Neural cell (in vitro differentiated cells): ENCODE results near the gene SYCN. TPM values are rescaled to one million over a fixed set of nuclear protein-coding genes. Genes with fewer than 3 reads are reported as not detected.

Experiments
- H2AFZ ChIP-seq: fragments of 200-600, 300-800 bp; sonication (generic), shearing (Covaris generic); 2 replicates; pipeline ENCODE4 v1.6.0; 2014; ENCODE audit warnings: low read depth, mild to moderate bottlenecking, antibody characterized with exemption, low read length, moderate library complexity
- H3F3A ChIP-seq: fragments of 200-600 bp; shearing (Covaris generic); 2 replicates; pipeline ENCODE4 v1.6.1; 2016; ENCODE audit warnings: mild to moderate bottlenecking, moderate library complexity, mixed read lengths, antibody characterized with exemption, low read length; ENCODE audit not compliant: insufficient read depth, poor library complexity, severe bottlenecking
- H3K27ac ChIP-seq: fragments of 200-600, 300-800 bp; sonication (generic), shearing (Covaris generic); 2 replicates; pipeline ENCODE4 v1.5.1; 2014; ENCODE audit warnings: mild to moderate bottlenecking, low read length, moderate library complexity
- H3K27me3 ChIP-seq: fragments of 300-800, 200-600 bp; sonication (generic), shearing (Covaris generic); 2 replicates; pipeline ENCODE4 v1.6.0; 2014; ENCODE audit warnings: mild to moderate bottlenecking, low read depth, low read length, moderate library complexity; ENCODE audit not compliant: insufficient read depth
- H3K36me3 ChIP-seq: fragments of 300-800, 200-600 bp; sonication (generic), shearing (Covaris generic); 2 replicates; pipeline ENCODE4 v1.5.1; 2014; ENCODE audit warnings: mild to moderate bottlenecking, antibody characterized with exemption, low read length, moderate library complexity; ENCODE audit not compliant: insufficient read depth
- H3K4me2 ChIP-seq: fragments of 300-800, 200-600 bp; sonication (generic), shearing (Covaris generic); 2 replicates; pipeline ENCODE4 v1.6.0; 2014; ENCODE audit warnings: mild to moderate bottlenecking, low read length
- H3K4me3 ChIP-seq: fragments of 300-800, 200-600 bp; sonication (generic), shearing (Covaris generic); 2 replicates; pipeline ENCODE4 v1.5.1; 2014; ENCODE audit warnings: mild to moderate bottlenecking, low read length, moderate library complexity
- H3K79me2 ChIP-seq: fragments of 200-600 bp; shearing (Covaris generic); replicated peaks from 2 replicates; pipeline ENCODE4 v1.6.0; 2014; ENCODE audit warnings: mild to moderate bottlenecking, low read length, moderate library complexity; ENCODE audit not compliant: insufficient read depth
- H3K9ac ChIP-seq: fragments of 300-800, 200-600 bp; sonication (generic), shearing (Covaris generic); 2 replicates; pipeline ENCODE4 v1.6.1; 2016; ENCODE audit warnings: mild to moderate bottlenecking, low read length, mixed read lengths
- H3K9me2 ChIP-seq: fragments of 200-600 bp; shearing (Covaris generic); 2 replicates; pipeline ENCODE4 v1.6.1; 2016; ENCODE audit warnings: mild to moderate bottlenecking, low read length, mixed read lengths; ENCODE audit not compliant: insufficient read depth
- H3K9me3 ChIP-seq: fragments of 200-600, 300-800 bp; sonication (generic), shearing (Covaris generic); 2 replicates; pipeline ENCODE4 v1.6.1; 2016; ENCODE audit warnings: mild to moderate bottlenecking, mixed run types, low read length, moderate library complexity, mixed read lengths
- H4K20me1 ChIP-seq: fragments of 200-600 bp; shearing (Covaris generic); 2 replicates; pipeline ENCODE4 v1.6.1; 2016; ENCODE audit warnings: mild to moderate bottlenecking, mixed run types; ENCODE audit not compliant: insufficient read depth
- EP300 ChIP-seq: fragments of 450-650 bp; conservative IDR thresholded peaks from 2 replicates; pipeline ENCODE4 v1.6.1; 2014; ENCODE audit warnings: antibody characterized with exemption, mild to moderate bottlenecking, moderate library complexity; ENCODE audit not compliant: poor library complexity, severe bottlenecking
- EZH2 ChIP-seq: fragments of 200-600, 300-800 bp; shearing (Covaris generic), sonication (generic); IDR thresholded peaks from 2 replicates; pipeline ENCODE4 v1.6.1; 2014; ENCODE audit warnings: antibody characterized with exemption, low read length, borderline replicate concordance, mild to moderate bottlenecking; ENCODE audit not compliant: insufficient read depth, poor library complexity, severe bottlenecking
- MXI1 ChIP-seq: fragments of 450-650 bp; conservative IDR thresholded peaks from 2 replicates; pipeline ENCODE4 v1.6.1; 2014; ENCODE audit warnings: antibody characterized with exemption, mild to moderate bottlenecking; ENCODE audit not compliant: poor library complexity, severe bottlenecking
- POLR2AphosphoS5 ChIP-seq: IDR thresholded peaks from 2 replicates; pipeline ENCODE4 v1.6.1; 2012
- RAD21 ChIP-seq: fragments of 450-650 bp; conservative IDR thresholded peaks from 2 replicates; pipeline ENCODE4 v1.6.1; 2014; ENCODE audit warnings: antibody characterized with exemption, mild to moderate bottlenecking, moderate library complexity
- SMC3 ChIP-seq: fragments of 450-650 bp; conservative IDR thresholded peaks from 2 replicates; pipeline ENCODE4 v1.6.1; 2014; ENCODE audit warnings: antibody characterized with exemption, mild to moderate bottlenecking, moderate library complexity; ENCODE audit not compliant: poor library complexity
- TAF1 ChIP-seq: IDR thresholded peaks from 2 replicates; pipeline ENCODE4 v1.6.1; 2012; ENCODE audit warnings: low read depth
- polyA plus RNA-seq: library from polyadenylated mRNA; depleted of rRNA; stranded (reverse); fragments of >200 nt; gene quantifications from 2 replicates; pipeline ENCODE4 v1.2.3, GENCODE V29; 2014
- TF ChIP-seq, protein P1 (sequence below): IDR thresholded peaks from 2 replicates; pipeline ENCODE4 v1.6.1; 2012; ENCODE audit warnings: borderline replicate concordance
- TF ChIP-seq, protein P2 (sequence below): fragments of 450-650 bp; IDR thresholded peaks from 2 replicates; pipeline ENCODE4 v1.5.1; 2014; ENCODE audit warnings: antibody characterized with exemption, mild to moderate bottlenecking, moderate library complexity; ENCODE audit not compliant: poor library complexity, severe bottlenecking

Gene SYCN
- polyA plus RNA-seq, 1 donor from 2014 or later = not detected

DNA sequence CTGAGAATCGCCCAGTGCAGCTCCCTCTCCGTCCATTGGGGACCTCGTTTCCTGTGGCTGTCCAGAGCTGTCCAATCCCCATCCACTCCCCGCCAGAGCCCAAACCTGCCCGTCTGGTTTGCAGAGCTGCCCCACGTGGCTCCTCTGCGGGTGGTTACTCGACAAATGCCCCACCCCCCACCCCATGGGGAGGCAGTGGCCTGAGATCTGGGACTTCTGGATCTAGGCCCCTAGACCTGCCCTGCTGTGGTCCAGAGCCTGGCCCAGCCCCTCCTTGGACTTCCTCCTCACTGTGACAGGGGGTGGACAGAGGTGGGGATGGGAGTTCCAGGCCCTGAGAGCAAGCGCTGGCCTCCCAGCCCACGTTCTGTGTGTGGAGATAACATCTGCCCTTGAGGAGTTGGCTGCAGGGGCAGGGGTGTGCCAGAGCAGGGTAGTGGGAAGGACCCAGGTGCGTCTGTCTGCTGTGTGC is 49.4 kb downstream of the SYCN start (continued):
- TF ChIP-seq, protein P1, sequence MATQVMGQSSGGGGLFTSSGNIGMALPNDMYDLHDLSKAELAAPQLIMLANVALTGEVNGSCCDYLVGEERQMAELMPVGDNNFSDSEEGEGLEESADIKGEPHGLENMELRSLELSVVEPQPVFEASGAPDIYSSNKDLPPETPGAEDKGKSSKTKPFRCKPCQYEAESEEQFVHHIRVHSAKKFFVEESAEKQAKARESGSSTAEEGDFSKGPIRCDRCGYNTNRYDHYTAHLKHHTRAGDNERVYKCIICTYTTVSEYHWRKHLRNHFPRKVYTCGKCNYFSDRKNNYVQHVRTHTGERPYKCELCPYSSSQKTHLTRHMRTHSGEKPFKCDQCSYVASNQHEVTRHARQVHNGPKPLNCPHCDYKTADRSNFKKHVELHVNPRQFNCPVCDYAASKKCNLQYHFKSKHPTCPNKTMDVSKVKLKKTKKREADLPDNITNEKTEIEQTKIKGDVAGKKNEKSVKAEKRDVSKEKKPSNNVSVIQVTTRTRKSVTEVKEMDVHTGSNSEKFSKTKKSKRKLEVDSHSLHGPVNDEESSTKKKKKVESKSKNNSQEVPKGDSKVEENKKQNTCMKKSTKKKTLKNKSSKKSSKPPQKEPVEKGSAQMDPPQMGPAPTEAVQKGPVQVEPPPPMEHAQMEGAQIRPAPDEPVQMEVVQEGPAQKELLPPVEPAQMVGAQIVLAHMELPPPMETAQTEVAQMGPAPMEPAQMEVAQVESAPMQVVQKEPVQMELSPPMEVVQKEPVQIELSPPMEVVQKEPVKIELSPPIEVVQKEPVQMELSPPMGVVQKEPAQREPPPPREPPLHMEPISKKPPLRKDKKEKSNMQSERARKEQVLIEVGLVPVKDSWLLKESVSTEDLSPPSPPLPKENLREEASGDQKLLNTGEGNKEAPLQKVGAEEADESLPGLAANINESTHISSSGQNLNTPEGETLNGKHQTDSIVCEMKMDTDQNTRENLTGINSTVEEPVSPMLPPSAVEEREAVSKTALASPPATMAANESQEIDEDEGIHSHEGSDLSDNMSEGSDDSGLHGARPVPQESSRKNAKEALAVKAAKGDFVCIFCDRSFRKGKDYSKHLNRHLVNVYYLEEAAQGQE = no peak
- TF ChIP-seq TAF1 = no peak
- TF ChIP-seq SMC3 = no peak

DNA sequence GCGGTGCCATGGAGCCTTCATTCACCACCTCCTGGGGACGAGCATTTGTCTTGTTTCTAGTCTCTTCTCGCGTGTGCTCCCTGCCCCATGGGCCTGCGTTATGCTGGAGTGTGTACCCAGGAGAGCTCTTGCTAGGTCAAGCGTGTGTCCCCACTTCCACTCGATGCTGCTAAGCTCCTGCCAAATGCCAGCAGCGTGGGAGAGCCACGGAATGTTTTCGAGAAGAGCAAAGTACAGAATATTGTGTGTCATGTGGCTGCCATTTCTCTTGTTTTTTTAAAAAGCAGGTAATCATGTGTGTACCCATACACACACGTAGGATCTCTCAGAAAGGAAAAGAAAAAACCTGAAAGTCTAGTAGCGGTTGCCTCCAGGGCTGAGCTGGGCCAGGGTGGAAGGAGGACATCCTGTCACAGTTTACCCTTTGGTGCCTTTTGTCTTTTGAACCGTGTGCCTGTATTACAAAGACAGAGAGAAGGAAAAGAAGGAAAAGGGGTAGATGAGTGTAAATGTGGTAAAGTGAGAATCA is 49.9 kb downstream of the SYCN start:
- Histone ChIP-seq H4K20me1 (no peaks in the 10 kb centered on the region), H3K79me2 (no peaks in the 10 kb centered on the region)
- TF ChIP-seq POLR2AphosphoS5 = no peak
- no peak for TF ChIP-seq SMC3
- no peak for TF ChIP-seq MXI1
- TF ChIP-seq EZH2 = no peak
- TF ChIP-seq TAF1 = no peak
- TF ChIP-seq, protein P1 = no peak
- TF ChIP-seq RAD21 = no peak
- TF ChIP-seq EP300 = no peak
- TF ChIP-seq, protein P2, sequence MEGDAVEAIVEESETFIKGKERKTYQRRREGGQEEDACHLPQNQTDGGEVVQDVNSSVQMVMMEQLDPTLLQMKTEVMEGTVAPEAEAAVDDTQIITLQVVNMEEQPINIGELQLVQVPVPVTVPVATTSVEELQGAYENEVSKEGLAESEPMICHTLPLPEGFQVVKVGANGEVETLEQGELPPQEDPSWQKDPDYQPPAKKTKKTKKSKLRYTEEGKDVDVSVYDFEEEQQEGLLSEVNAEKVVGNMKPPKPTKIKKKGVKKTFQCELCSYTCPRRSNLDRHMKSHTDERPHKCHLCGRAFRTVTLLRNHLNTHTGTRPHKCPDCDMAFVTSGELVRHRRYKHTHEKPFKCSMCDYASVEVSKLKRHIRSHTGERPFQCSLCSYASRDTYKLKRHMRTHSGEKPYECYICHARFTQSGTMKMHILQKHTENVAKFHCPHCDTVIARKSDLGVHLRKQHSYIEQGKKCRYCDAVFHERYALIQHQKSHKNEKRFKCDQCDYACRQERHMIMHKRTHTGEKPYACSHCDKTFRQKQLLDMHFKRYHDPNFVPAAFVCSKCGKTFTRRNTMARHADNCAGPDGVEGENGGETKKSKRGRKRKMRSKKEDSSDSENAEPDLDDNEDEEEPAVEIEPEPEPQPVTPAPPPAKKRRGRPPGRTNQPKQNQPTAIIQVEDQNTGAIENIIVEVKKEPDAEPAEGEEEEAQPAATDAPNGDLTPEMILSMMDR = no peak

More for the DNA sequence above, 49.9 kb downstream of the SYCN start:
- no peaks in the 10 kb centered on the region for H3K9me2 ChIP-seq
- H3K9me3 ChIP-seq = no peaks in the 10 kb centered on the region
- no peaks in the 10 kb centered on the region for H3K36me3 ChIP-seq
- H3K9ac ChIP-seq = no peak overlapping the region
- H3K27me3 ChIP-seq = no peaks in the 10 kb centered on the region
- no peak overlapping the region for H3K4me3 ChIP-seq
- no peak overlapping the region for H2AFZ ChIP-seq
- no peaks in the 10 kb centered on the region for H3F3A ChIP-seq
- no peak overlapping the region for H3K27ac ChIP-seq
- H3K4me2 ChIP-seq = no peak overlapping the region

Other genes starting within 250 kb of the SYCN start
- gene FBXO17, start 228.5 kb downstream of the SYCN start, polyA plus RNA-seq = not detected in 2 replicates
- 2.7 and 6.2 TPM in 2 replicates for gene FBXO27, start 171.7 kb downstream of the SYCN start, polyA plus RNA-seq
- gene ACP7, start 119.9 kb downstream of the SYCN start, polyA plus RNA-seq = not detected in 2 replicates
- gene PAK4, start 78.5 kb downstream of the SYCN start, polyA plus RNA-seq = 5.4 and 7.2 TPM in 2 replicates
- not detected in 2 replicates for gene NCCRP1, start 7.3 kb downstream of the SYCN start, polyA plus RNA-seq
- gene IFNL3, start 40.7 kb upstream of the SYCN start, polyA plus RNA-seq = not detected in 2 replicates
- gene IFNL4, start 44.6 kb upstream of the SYCN start, polyA plus RNA-seq = not detected in 2 replicates
- gene IFNL2, start 64.1 kb upstream of the SYCN start, polyA plus RNA-seq = not detected in 2 replicates
- not detected in 2 replicates for gene IFNL1, start 92.1 kb upstream of the SYCN start, polyA plus RNA-seq
- 1.9 and 2.2 TPM in 2 replicates for gene LRFN1, start 116.6 kb upstream of the SYCN start, polyA plus RNA-seq
- 0.35 TPM in 1 of 2 replicates, not detected in the other for gene GMFG, start 131.8 kb upstream of the SYCN start, polyA plus RNA-seq
- 17.9 and 19.3 TPM in 2 replicates for gene SAMD4B, start 138.2 kb upstream of the SYCN start, polyA plus RNA-seq
- gene PAF1, start 186.8 kb upstream of the SYCN start, polyA plus RNA-seq = 37.3 and 67.2 TPM in 2 replicates
- 39.5 and 52.1 TPM in 2 replicates for gene MED29, start 187.1 kb upstream of the SYCN start, polyA plus RNA-seq
- gene ZFP36, start 202.6 kb upstream of the SYCN start, polyA plus RNA-seq = 0.34 TPM in 1 of 2 replicates, not detected in the other
- gene PLEKHG2, start 208.4 kb upstream of the SYCN start, polyA plus RNA-seq = 14.3 and 23.2 TPM in 2 replicates
- gene RPS16, start 231.7 kb upstream of the SYCN start, polyA plus RNA-seq = 22.6 and 31.0 TPM in 2 replicates
- gene SUPT5H, start 241.3 kb upstream of the SYCN start, polyA plus RNA-seq = 90.7 and 92.5 TPM in 2 replicates